Heart left ventricle (tissue), 16 donors: Measurements from ENCODE around the gene NUCB1. TPM values are rescaled to one million over a fixed set of nuclear protein-coding genes. Genes with fewer than 3 reads are reported as not detected.

Experiments used
- ATAC-seq, 4 donors: fragments of 200-7000 bp; cut with Tn5 transposase; one replicate each; pipeline ENCODE4 v1.9.1; 2020 to 2022; ENCODE audit warnings: moderate library complexity in 4 of 4, mild to moderate bottlenecking in 3 of 4, moderate number of reproducible peaks in 1 of 4
- DNase-seq, 5 donors: peaks; one replicate each; pipeline ENCODE4 v3.0.0-alpha.2; 2020
- H3K27ac ChIP-seq, 12 donors: fragments of 200-600 bp; sonication (generic) in 4 of 12; one replicate each; pipeline versions ENCODE4 v1.5.0 to v1.8.0; 2016 to 2022; ENCODE audit warnings: mild to moderate bottlenecking in 2 of 12
- H3K27me3 ChIP-seq, 9 donors: fragments of 200-600 bp; sonication (generic) in 2 of 9; one replicate each; pipeline versions ENCODE4 v1.5.1 to v1.8.0; 2016 to 2022; ENCODE audit warnings: mild to moderate bottlenecking in 3 of 9
- H3K36me3 ChIP-seq, 9 donors: fragments of 200-600 bp; sonication (generic) in 2 of 9; one replicate each; pipeline versions ENCODE4 v1.5.0 to v1.8.0; 2018 to 2022; ENCODE audit warnings: mild to moderate bottlenecking in 2 of 9
- H3K4me1 ChIP-seq, 12 donors: fragments of 200-600 bp; sonication (generic) in 4 of 12; one replicate each; pipeline versions ENCODE4 v1.5.0 to v1.8.0; 2016 to 2022; ENCODE audit warnings: mild to moderate bottlenecking in 3 of 12
- H3K4me3 ChIP-seq, 12 donors: fragments of 200-600 bp; sonication (generic) in 4 of 12; one replicate each; pipeline versions ENCODE4 v1.5.0 to v1.8.0; 2017 to 2022; ENCODE audit warnings: mild to moderate bottlenecking in 9 of 12, moderate library complexity in 4 of 12
- H3K9me3 ChIP-seq, 12 donors: fragments of 200-600 bp; sonication (generic) in 4 of 12; one replicate each; pipeline versions ENCODE4 v1.5.0 to v1.8.0; 2016 to 2022; ENCODE audit warnings: mild to moderate bottlenecking in 1 of 12
- CTCF ChIP-seq, 12 donors: fragments of 200-600 bp; sonication (generic) in 4 of 12; IDR thresholded peaks; one replicate each; pipeline versions ENCODE4 v1.5.0 to v1.8.0; 2018 to 2022; ENCODE audit warnings: antibody characterized with exemption in 12 of 12, mild to moderate bottlenecking in 5 of 12
- POLR2A ChIP-seq, 2 donors: fragments of 450-650 bp; IDR thresholded peaks; one replicate each; pipeline ENCODE4 v1.6.1; 2017; ENCODE audit warnings: antibody characterized with exemption in 2 of 2, mild to moderate bottlenecking in 2 of 2, moderate library complexity in 2 of 2
- WGBS, 4 donors: extraction: QIAGEN DNeasy Blood & Tissue Kit in 2 of 4; methylation state at CpG; one replicate each; pipeline versions ENCODE4 v1.1.5 to v1.1.7; 2013 to 2018; 5-methylcytosine and 5-hydroxymethylcytosine counted together
- intact Hi-C, 10 donors: fragments of 100-400 bp; cut with DNase I; formaldehyde crosslinking; loops; one replicate each; pipeline versions ENCODE4 v1.11.1 to v1.14.2; 2022
- polyA plus RNA-seq, 2 donors: library from polyadenylated mRNA; stranded (reverse); fragments of 200-250 nt; gene quantifications; one replicate each; pipeline ENCODE4 v1.2.3, GENCODE V29; 2013
- total RNA-seq, 9 donors: library from RNA; depleted of rRNA in 2 of 9; stranded (reverse); fragments of >200 nt in 2 of 9; fragmentation: NEBNext Ultra II Directional in 3 of 9; extraction: Animal tissue kit (Norgen Biotek cat#: 25700) in 3 of 9; gene quantifications; one replicate each; pipeline versions ENCODE4 v1.1.0 to v1.2.4, GENCODE V29; 2016 to 2023
- donor health status: ischemic (EF 13 %, LVEDD 7.1; RV severe dilation, severe dysfunction).
- donor health status: healthy with polysubstance abuse.
- donor health status: DM: no; HTN: yes; CAD: no.
- donor health status: DM: no; HTN: no; CAD: no.
- donor health status: ischemic (EF 25% LVEDD 6.9; RV normal size, moderate dysfunction).
- donor health status: ischemic (EF 25% LVEDD 5.7; RV mildly dilated, moderate dysfunction).
- donor health status: healthy.
- donor health status: DM: yes; HTN: yes; CAD: no.
- donor health status: ischemic (EF 35%, LVEDD 5.7; RV mildly dilated, moderate dysfunction).
- donor health status: nonischemic (EF 11% LVEDD 7.7; RV severe dilation, severe dysfunction).
- donor health status: DM: yes; HTN: yes; CAD: no.
- donor health status: PGD.
- donor health status: ischemic (EF 29% LVEDD 5.4; RV normal size, mild dysfunction).
- donor health status: nonischemic (EF 23%, LVEDD 6.1; RV moderate dilation, normal function).

The NUCB1 gene
- total and polyA plus RNA-seq, 11 donors: 179 to 428 (median 286) TPM

- intact Hi-C loops: no loop called here
- ATAC-seq: peak; percentile 60 to 86 (median 81)
- Histone ChIP-seq H3K36me3 (no peaks in the 10 kb centered on the region), H3K4me3 (peak within 1 kb of the TSS; percentile 20 to 66 (median 49)), H3K9me3 (no peaks in the 10 kb centered on the region), H3K27ac (no peak within 1 kb of the TSS), H3K27me3 (peaks cover 0 to 10% (median 0%) of the 10 kb centered on the region in 9 donors), H3K4me1 (peaks cover 0 to 14% (median 6%) of the 10 kb centered on the region in 12 donors)
- peak in 1 of 2 donors; percentile 16 for TF ChIP-seq POLR2A (IDR thresholded peaks at IDR 0.05)
- TF ChIP-seq CTCF (IDR thresholded peaks at IDR 0.05): no peak
- 0 to 1% (median 1%) methylated on average over 28 to 43 of the region's 43 CpGs for WGBS, 4 donors
- peak; percentile 52 to 85 (median 67) for DNase-seq
These were observed 33.3 kb downstream of the NUCB1 start, which contains the start of gene DHDH for GRCh38 chr19:48933382-48933932. Gene DHDH, plus strand, starts transcription at chr19:48933699. Its CDS starts 23 bp downstream, at chr19:48933722.

GRCh38 chr19:48934837-48935236, 34.7 kb downstream of the NUCB1 start:
- Histone ChIP-seq H3K4me1 (peaks cover 0 to 14% (median 6%) of the 10 kb centered on the region in 12 donors), H3K36me3 (no peaks in the 10 kb centered on the region), H3K27me3 (peaks cover 0 to 10% (median 0%) of the 10 kb centered on the region in 9 donors), H3K27ac (no peak overlapping the region), H3K4me3 (no peak overlapping the region), H3K9me3 (no peaks in the 10 kb centered on the region)
- ATAC-seq: no peak
- TF ChIP-seq CTCF (IDR thresholded peaks at IDR 0.05) (no peak), POLR2A (IDR thresholded peaks at IDR 0.05) (no peak)
- 74 to 89% (median 82%) methylated on average over 19 of the region's 19 CpGs for WGBS, 4 donors
- intact Hi-C loops: no loop called here
- DNase-seq: no peak

GRCh38 chr19:48935864-48936263, 35.8 kb downstream of the NUCB1 start:
- WGBS, 4 donors: 94 to 97% (median 96%) methylated on average over 25 of the region's 25 CpGs
- intact Hi-C loops: no loop called here
- ATAC-seq: no peak
- no peak for TF ChIP-seq POLR2A (IDR thresholded peaks at IDR 0.05)
- TF ChIP-seq CTCF (IDR thresholded peaks at IDR 0.05): no peak
- Histone ChIP-seq H3K36me3 (no peaks in the 10 kb centered on the region), H3K27ac (no peak overlapping the region), H3K27me3 (peaks cover 0 to 10% (median 0%) of the 10 kb centered on the region in 9 donors), H3K9me3 (peaks cover 0 to 6% (median 3%) of the 10 kb centered on the region in 12 donors), H3K4me1 (peaks cover 0 to 14% (median 6%) of the 10 kb centered on the region in 12 donors), H3K4me3 (no peak overlapping the region)
- no peak for DNase-seq

- Histone ChIP-seq H3K27me3 (no peaks in the 10 kb centered on the region), H3K4me3 (no peak overlapping the region), H3K9me3 (peaks cover 0 to 12% (median 5%) of the 10 kb centered on the region in 12 donors), H3K27ac (no peak overlapping the region), H3K4me1 (peaks cover 0 to 9% (median 3%) of the 10 kb centered on the region in 12 donors), H3K36me3 (no peaks in the 10 kb centered on the region)
- no peak for ATAC-seq
- no peak for DNase-seq
- intact Hi-C loops: no loop called here
- 81 to 90% (median 86%) methylated on average over 7 of the region's 7 CpGs for WGBS, 4 donors
- no peak for TF ChIP-seq CTCF (IDR thresholded peaks at IDR 0.05)
- TF ChIP-seq POLR2A (IDR thresholded peaks at IDR 0.05): no peak
These were observed 38.1 kb downstream of the NUCB1 start for GRCh38 chr19:48938256-48938655.
